ENCODE results near the gene CDH13. TPM values are rescaled to one million over a fixed set of nuclear protein-coding genes. Genes with fewer than 3 reads are reported as not detected.

The CDH13 gene
- total and polyA plus RNA-seq, 2 experiments from 2014 or later, result 1.2 to 1.5 TPM

DNA sequence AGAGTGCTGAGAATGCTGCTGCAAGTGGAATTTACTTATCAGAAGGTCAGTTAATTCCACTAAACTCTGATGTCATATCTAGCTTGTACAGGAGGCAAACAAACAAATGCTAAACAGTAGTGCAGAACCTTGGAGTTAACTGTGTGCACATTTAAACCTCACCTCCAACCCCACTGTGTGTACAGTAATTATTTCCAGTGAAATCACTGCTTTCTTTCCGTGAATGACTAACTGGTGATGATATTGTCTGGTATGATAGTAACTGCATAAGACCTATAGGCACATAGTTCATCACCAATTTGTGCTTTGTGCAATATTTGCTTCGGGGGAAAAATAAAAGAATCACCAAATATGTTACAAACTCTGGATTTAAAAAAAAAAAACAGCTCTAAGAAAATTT is 688.5 kb downstream of the CDH13 start:
- 79% methylated on average over 2 of the region's 2 CpGs for WGBS (ENCODE audit: low lambda C conversion rate, missing lambda C conversion rate)
- Histone ChIP-seq H3K4me3 (no peak overlapping the region), H3K9me3 (ENCODE audit: low read depth) (no peaks in the 10 kb centered on the region), H3K4me1 (ENCODE audit: insufficient read depth) (no peaks in the 10 kb centered on the region), H2AFZ (no peak overlapping the region), H3K36me3 (replicated peaks; ENCODE audit: insufficient read depth, low read depth) (no peaks in the 10 kb centered on the region), H4K20me1 (ENCODE audit: insufficient read depth, poor library complexity, severe bottlenecking) (no peaks in the 10 kb centered on the region), H3K27me3 (no peaks in the 10 kb centered on the region), H3K79me2 (no peaks in the 10 kb centered on the region), H3K27ac (no peak overlapping the region), H3K4me2 (no peak overlapping the region), H3K9me2 (replicated peaks; ENCODE audit: insufficient read depth) (no peaks in the 10 kb centered on the region)
- DNase-seq (ENCODE audit: low spot score), result no peak
- TF ChIP-seq, protein P1, sequence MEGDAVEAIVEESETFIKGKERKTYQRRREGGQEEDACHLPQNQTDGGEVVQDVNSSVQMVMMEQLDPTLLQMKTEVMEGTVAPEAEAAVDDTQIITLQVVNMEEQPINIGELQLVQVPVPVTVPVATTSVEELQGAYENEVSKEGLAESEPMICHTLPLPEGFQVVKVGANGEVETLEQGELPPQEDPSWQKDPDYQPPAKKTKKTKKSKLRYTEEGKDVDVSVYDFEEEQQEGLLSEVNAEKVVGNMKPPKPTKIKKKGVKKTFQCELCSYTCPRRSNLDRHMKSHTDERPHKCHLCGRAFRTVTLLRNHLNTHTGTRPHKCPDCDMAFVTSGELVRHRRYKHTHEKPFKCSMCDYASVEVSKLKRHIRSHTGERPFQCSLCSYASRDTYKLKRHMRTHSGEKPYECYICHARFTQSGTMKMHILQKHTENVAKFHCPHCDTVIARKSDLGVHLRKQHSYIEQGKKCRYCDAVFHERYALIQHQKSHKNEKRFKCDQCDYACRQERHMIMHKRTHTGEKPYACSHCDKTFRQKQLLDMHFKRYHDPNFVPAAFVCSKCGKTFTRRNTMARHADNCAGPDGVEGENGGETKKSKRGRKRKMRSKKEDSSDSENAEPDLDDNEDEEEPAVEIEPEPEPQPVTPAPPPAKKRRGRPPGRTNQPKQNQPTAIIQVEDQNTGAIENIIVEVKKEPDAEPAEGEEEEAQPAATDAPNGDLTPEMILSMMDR (IDR thresholded peaks at IDR 0.05; ENCODE audit: poor library complexity), result no peak
- no peak for TF ChIP-seq EZH2 (IDR thresholded peaks at IDR 0.05; ENCODE audit: borderline replicate concordance)
- no peak for TF ChIP-seq EZH2phosphoT487 (IDR thresholded peaks at IDR 0.05; ENCODE audit: low read depth, severe bottlenecking, unreplicated experiment)

DNA sequence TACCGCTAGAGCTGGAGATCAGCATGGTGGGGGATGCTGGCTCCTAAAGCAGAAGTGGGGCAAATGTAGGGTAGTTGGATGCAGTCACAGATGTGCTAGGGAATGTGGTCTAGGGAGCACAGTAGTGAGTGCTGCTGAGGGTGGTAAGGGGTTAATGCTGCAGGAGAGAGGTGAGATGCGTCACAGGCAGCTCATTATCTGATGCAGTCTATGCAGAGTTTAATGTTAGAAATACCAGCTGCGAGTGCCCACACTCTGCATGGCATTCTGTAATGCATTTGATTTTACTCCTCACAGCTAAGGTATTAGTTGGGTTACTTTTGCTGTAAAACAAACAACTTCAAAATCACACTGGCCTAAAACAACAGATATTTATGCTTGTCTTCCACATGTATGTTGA is 689.7 kb downstream of the CDH13 start:
- no peak for DNase-seq (ENCODE audit: low spot score)
- Histone ChIP-seq H3K4me1 (ENCODE audit: insufficient read depth) (no peaks in the 10 kb centered on the region), H3K79me2 (no peaks in the 10 kb centered on the region), H2AFZ (no peak overlapping the region), H3K36me3 (replicated peaks; ENCODE audit: insufficient read depth, low read depth) (no peaks in the 10 kb centered on the region), H3K27ac (no peak overlapping the region), H3K27me3 (no peaks in the 10 kb centered on the region), H3K9me3 (ENCODE audit: low read depth) (no peaks in the 10 kb centered on the region), H3K4me2 (no peak overlapping the region), H3K9me2 (replicated peaks; ENCODE audit: insufficient read depth) (no peaks in the 10 kb centered on the region), H4K20me1 (ENCODE audit: insufficient read depth, poor library complexity, severe bottlenecking) (no peaks in the 10 kb centered on the region), H3K4me3 (no peak overlapping the region)
- 63% methylated on average over 3 of the region's 3 CpGs for WGBS (ENCODE audit: low lambda C conversion rate, missing lambda C conversion rate)
- TF ChIP-seq, protein P1 (IDR thresholded peaks at IDR 0.05; ENCODE audit: poor library complexity), result no peak
- no peak for TF ChIP-seq EZH2 (IDR thresholded peaks at IDR 0.05; ENCODE audit: borderline replicate concordance)
- TF ChIP-seq EZH2phosphoT487 (IDR thresholded peaks at IDR 0.05; ENCODE audit: low read depth, severe bottlenecking, unreplicated experiment), result no peak

DNA sequence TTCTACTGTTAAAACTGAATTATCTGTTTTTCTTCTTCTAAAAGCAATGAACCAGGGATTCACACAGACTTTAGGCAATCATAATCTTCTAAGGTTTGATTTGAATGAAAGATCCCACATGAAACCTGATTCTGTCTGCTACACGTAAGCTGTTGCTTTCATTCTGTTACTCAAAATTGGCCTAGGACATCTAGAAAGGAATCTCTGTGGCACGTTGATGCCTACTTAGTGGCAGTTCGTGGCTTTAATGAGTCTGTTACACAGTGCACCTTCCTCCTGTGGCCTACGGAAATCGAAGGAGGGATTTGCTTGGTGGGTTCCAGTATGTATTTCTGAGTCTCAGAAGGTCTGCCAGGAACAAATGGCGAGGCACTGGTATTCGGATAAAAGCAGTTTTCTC is 691.6 kb downstream of the CDH13 start:
- Histone ChIP-seq H3K27me3 (no peaks in the 10 kb centered on the region), H3K4me2 (no peak overlapping the region), H3K79me2 (no peaks in the 10 kb centered on the region), H4K20me1 (ENCODE audit: insufficient read depth, poor library complexity, severe bottlenecking) (no peaks in the 10 kb centered on the region), H3K4me3 (no peak overlapping the region), H3K9me2 (replicated peaks; ENCODE audit: insufficient read depth) (no peaks in the 10 kb centered on the region), H3K27ac (no peak overlapping the region), H3K4me1 (ENCODE audit: insufficient read depth) (no peaks in the 10 kb centered on the region), H3K36me3 (replicated peaks; ENCODE audit: insufficient read depth, low read depth) (no peaks in the 10 kb centered on the region), H2AFZ (no peak overlapping the region), H3K9me3 (ENCODE audit: low read depth) (no peaks in the 10 kb centered on the region)
- WGBS (ENCODE audit: low lambda C conversion rate, missing lambda C conversion rate), result 86% methylated on average over 7 of the region's 7 CpGs
- DNase-seq (ENCODE audit: low spot score), result no peak
- TF ChIP-seq EZH2 (IDR thresholded peaks at IDR 0.05; ENCODE audit: borderline replicate concordance) (no peak), EZH2phosphoT487 (IDR thresholded peaks at IDR 0.05; ENCODE audit: low read depth, severe bottlenecking, unreplicated experiment) (no peak)
- TF ChIP-seq, protein P1 (IDR thresholded peaks at IDR 0.05; ENCODE audit: poor library complexity), result no peak

DNA sequence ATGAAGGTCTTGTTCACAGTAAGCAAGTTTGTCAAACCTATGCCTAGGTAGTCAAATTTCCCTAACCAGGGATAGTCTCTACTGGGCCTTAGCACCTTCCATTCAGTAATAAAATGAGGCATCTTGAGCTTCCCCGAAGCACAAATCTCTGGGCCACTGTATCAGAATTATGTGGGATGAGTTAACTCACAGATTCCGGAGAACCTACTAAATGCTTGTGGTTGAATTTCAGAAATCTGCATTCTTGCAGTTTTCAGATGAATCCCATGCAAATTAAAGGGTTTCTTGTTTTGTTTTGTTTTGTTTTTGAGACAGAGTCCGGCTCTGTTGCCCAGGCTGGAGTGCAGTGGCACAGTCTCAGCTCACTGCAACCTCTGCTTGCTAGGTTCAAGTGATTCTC is 702.2 kb downstream of the CDH13 start:
- Histone ChIP-seq H2AFZ (no peak overlapping the region), H4K20me1 (ENCODE audit: insufficient read depth, poor library complexity, severe bottlenecking) (no peaks in the 10 kb centered on the region), H3K27me3 (no peaks in the 10 kb centered on the region), H3K4me3 (no peak overlapping the region), H3K79me2 (no peaks in the 10 kb centered on the region), H3K27ac (no peak overlapping the region), H3K9me3 (ENCODE audit: low read depth) (no peaks in the 10 kb centered on the region), H3K4me2 (no peak overlapping the region), H3K9me2 (replicated peaks; ENCODE audit: insufficient read depth) (no peaks in the 10 kb centered on the region), H3K4me1 (ENCODE audit: insufficient read depth) (no peaks in the 10 kb centered on the region), H3K36me3 (replicated peaks; ENCODE audit: insufficient read depth, low read depth) (no peaks in the 10 kb centered on the region)
- DNase-seq (ENCODE audit: low spot score), result no peak
- WGBS (ENCODE audit: low lambda C conversion rate, missing lambda C conversion rate), result 81% methylated on average over 3 of the region's 3 CpGs
- TF ChIP-seq EZH2 (IDR thresholded peaks at IDR 0.05; ENCODE audit: borderline replicate concordance) (no peak), EZH2phosphoT487 (IDR thresholded peaks at IDR 0.05; ENCODE audit: low read depth, severe bottlenecking, unreplicated experiment) (no peak)
- TF ChIP-seq, protein P1 (IDR thresholded peaks at IDR 0.05; ENCODE audit: poor library complexity), result no peak

All from hepatocyte (in vitro differentiated cells).